Upper lobe of right lung (tissue), 1 donor: Measurements from ENCODE around the gene CFAP100. TPM values are rescaled to one million over a fixed set of nuclear protein-coding genes. Genes with fewer than 3 reads are reported as not detected.

Source experiments
- ATAC-seq: fragments of 200-7000 bp; cut with Tn5 transposase; one replicate; pipeline ENCODE4 v1.9.1; 2020; ENCODE audit warnings: mild to moderate bottlenecking, moderate library complexity
- DNase-seq: peaks from one replicate; pipeline ENCODE4 v3.0.0-alpha.2; 2020
- H3K27ac ChIP-seq: fragments of 200-600 bp; one replicate; pipeline ENCODE4 v1.8.0; 2022
- H3K27me3 ChIP-seq: fragments of 200-600 bp; one replicate; pipeline ENCODE4 v1.8.0; 2022; ENCODE audit warnings: mild to moderate bottlenecking
- H3K36me3 ChIP-seq: fragments of 200-600 bp; one replicate; pipeline ENCODE4 v1.8.0; 2022
- H3K4me1 ChIP-seq: fragments of 200-600 bp; one replicate; pipeline ENCODE4 v1.8.0; 2022
- H3K4me3 ChIP-seq: fragments of 200-600 bp; one replicate; pipeline ENCODE4 v1.8.0; 2022; ENCODE audit warnings: mild to moderate bottlenecking
- H3K9me3 ChIP-seq: fragments of 200-600 bp; one replicate; pipeline ENCODE4 v1.8.0; 2022
- CTCF ChIP-seq: fragments of 200-600 bp; IDR thresholded peaks from one replicate; pipeline ENCODE4 v1.8.0; 2022; ENCODE audit warnings: antibody characterized with exemption
- intact Hi-C: fragments of 100-400 bp; cut with DNase I; formaldehyde crosslinking; loops from one replicate; pipeline ENCODE4 v1.11.0; 2022
- total RNA-seq: library from RNA; stranded (reverse); fragmentation: NEBNext Ultra II Directional; extraction: Animal tissue kit (Norgen Biotek cat#: 25700); gene quantifications from one replicate; pipeline ENCODE4 v1.2.1, GENCODE V29; 2021
- donor health status: DM: no; HTN: yes; CAD: no; lungs with severe emphysema.

Gene CFAP100
- total RNA-seq, 1 donor from 2014 or later, result not detected

GRCh38 chr3:126419151-126419703 lies 24.5 kb downstream of the CFAP100 start:
- Histone ChIP-seq H3K4me1 (no peaks in the 10 kb centered on the region), H3K36me3 (no peaks in the 10 kb centered on the region), H3K9me3 (no peaks in the 10 kb centered on the region), H3K4me3 (no peak overlapping the region), H3K27ac (no peak overlapping the region), H3K27me3 (peaks cover 49% of the 10 kb centered on the region)
- no peak for TF ChIP-seq CTCF
- DNase-seq (no peak), ATAC-seq (no peak)
- intact Hi-C loops, result no loop called here

- H3K4me3 ChIP-seq, result no peak overlapping the region
- no peaks in the 10 kb centered on the region for H3K4me1 ChIP-seq
- ATAC-seq (no peak), DNase-seq (peak; percentile 61)
- no peaks in the 10 kb centered on the region for H3K9me3 ChIP-seq
- peaks cover 40% of the 10 kb centered on the region for H3K27me3 ChIP-seq
- intact Hi-C loops, result no loop called here
- TF ChIP-seq CTCF, result no peak
- H3K36me3 ChIP-seq, result no peaks in the 10 kb centered on the region
- no peak overlapping the region for H3K27ac ChIP-seq
Observed at GRCh38 chr3:126419886-126420786, 25.4 kb downstream of the CFAP100 start.

GRCh38 chr3:126421573-126422119 lies 26.9 kb downstream of the CFAP100 start:
- intact Hi-C loops, result no loop called here

GRCh38 chr3:126422121-126422520 lies 27.4 kb downstream of the CFAP100 start:
- no peak for TF ChIP-seq CTCF
- Histone ChIP-seq H3K27me3 (peaks cover 20% of the 10 kb centered on the region), H3K4me3 (no peak overlapping the region), H3K27ac (no peak overlapping the region), H3K9me3 (no peaks in the 10 kb centered on the region), H3K36me3 (no peaks in the 10 kb centered on the region), H3K4me1 (no peaks in the 10 kb centered on the region)
- no peak for ATAC-seq
- no peak for DNase-seq
- intact Hi-C loops, result no loop called here

More at GRCh38 chr3:126421573-126422119, 26.9 kb downstream of the CFAP100 start:
- H3K27me3 ChIP-seq, result peaks cover 25% of the 10 kb centered on the region
- no peak overlapping the region for H3K27ac ChIP-seq
- H3K4me1 ChIP-seq, result no peaks in the 10 kb centered on the region
- no peak for ATAC-seq
- no peaks in the 10 kb centered on the region for H3K9me3 ChIP-seq
- TF ChIP-seq CTCF, result no peak
- no peaks in the 10 kb centered on the region for H3K36me3 ChIP-seq
- H3K4me3 ChIP-seq, result no peak overlapping the region
- no peak for DNase-seq

- Histone ChIP-seq H3K36me3 (no peaks in the 10 kb centered on the region), H3K9me3 (no peaks in the 10 kb centered on the region), H3K4me3 (no peak overlapping the region), H3K27me3 (peaks cover 15% of the 10 kb centered on the region), H3K27ac (no peak overlapping the region), H3K4me1 (no peaks in the 10 kb centered on the region)
- TF ChIP-seq CTCF, result no peak
- ATAC-seq (no peak), DNase-seq (no peak)
- intact Hi-C loops, result no loop called here
Observed at GRCh38 chr3:126422571-126423091, 27.9 kb downstream of the CFAP100 start.
